NCI-H2171 treated with DMSO at 0.1 percent for 48 hours (cell line): Measurements from ENCODE around the gene AHSG.
"Not testable (repeated sequence)": the region's sequence is repeated elsewhere in the genome, so short reads cannot be mapped to it uniquely, and the experiment has no call there.

ENCODE experiments used
- DNase-seq: peaks from one replicate; lab custom pipeline; 2025; lab: John Stamatoyannopoulos, UW

AHSG gene

GRCh38 chr3:186612721-186613636, at the start of gene AHSG:
Gene AHSG (plus strand): TSS chr3:186613060. CDS start chr3:186613142, 82 bp downstream.
- DNase-seq: no peak

GRCh38 chr3:186564586-186564985, 48.3 kb upstream of the AHSG start:
- DNase-seq: no peak

GRCh38 chr3:186566772-186567071, 46.1 kb upstream of the AHSG start:
- DNase-seq: no peak

- DNase-seq: peak; percentile 85
Measured at GRCh38 chr3:186567072-186567921, 45.6 kb upstream of the AHSG start, which contains the start of gene TBCCD1. Gene TBCCD1 (minus strand): TSS chr3:186567339. CDS start chr3:186564329, 3,010 bp downstream.

- not testable (repeated sequence) for DNase-seq
Measured at GRCh38 chr3:186569361-186569760, 43.5 kb upstream of the AHSG start.

- no peak for DNase-seq
Measured at GRCh38 chr3:186569779-186570095, 43.1 kb upstream of the AHSG start.

- peak; percentile 99 for DNase-seq
Measured at GRCh38 chr3:186570096-186570940, 42.5 kb upstream of the AHSG start, which contains the start of gene DNAJB11. Gene DNAJB11 (plus strand): TSS chr3:186570720. CDS start chr3:186570898, 178 bp downstream.

- DNase-seq: no peak
Measured at GRCh38 chr3:186570941-186571643, 41.8 kb upstream of the AHSG start.

GRCh38 chr3:186571644-186572013, 41.2 kb upstream of the AHSG start:
- DNase-seq: no peak

GRCh38 chr3:186577521-186577920, 35.3 kb upstream of the AHSG start:
- DNase-seq: no peak

GRCh38 chr3:186580785-186581184, 32.1 kb upstream of the AHSG start:
- no peak for DNase-seq

GRCh38 chr3:186582541-186582940, 30.3 kb upstream of the AHSG start:
- no peak for DNase-seq

- DNase-seq: no peak
Measured at GRCh38 chr3:186583831-186584230, 29.0 kb upstream of the AHSG start.

- not testable (repeated sequence) for DNase-seq
Measured at GRCh38 chr3:186586245-186586644, 26.6 kb upstream of the AHSG start.

GRCh38 chr3:186587183-186587582, 25.7 kb upstream of the AHSG start:
- DNase-seq: no peak

GRCh38 chr3:186588632-186589031, 24.2 kb upstream of the AHSG start:
- DNase-seq: no peak

- peak; percentile 1 for DNase-seq
Measured at GRCh38 chr3:186589121-186589520, 23.7 kb upstream of the AHSG start.

GRCh38 chr3:186589856-186590579, 22.8 kb upstream of the AHSG start:
- peak; percentile 27 for DNase-seq

GRCh38 chr3:186590580-186591295, 22.1 kb upstream of the AHSG start:
- DNase-seq: peak; percentile 4

GRCh38 chr3:186592682-186593081, 20.2 kb upstream of the AHSG start:
- no peak for DNase-seq
